BE2C (cell line): ENCODE results near the gene SCN7A.
A peak's percentile ranks its signal among the peaks of the same experiment; 100 is the strongest.

Experiments used
- DNase-seq: peaks from one replicate; pipeline ENCODE4 v3.0.0-alpha.2; 2020
- H3K27me3 ChIP-seq: fragments of 250-450 bp; sonication (Bioruptor Pico); 2 replicates; pipeline ENCODE4 v1.5.1; 2020; ENCODE audit warnings: mild to moderate bottlenecking
- H3K36me3 ChIP-seq: fragments of 250-450 bp; sonication (Bioruptor Pico); 2 replicates; pipeline ENCODE4 v1.5.1; 2020; ENCODE audit warnings: mild to moderate bottlenecking
- H3K4me1 ChIP-seq: fragments of 250-450 bp; sonication (Bioruptor Pico); 2 replicates; pipeline ENCODE4 v1.5.1; 2020
- H3K4me3 ChIP-seq: 2 replicates; pipeline ENCODE4 v1.5.1; 2011; ENCODE audit warnings: low read depth, low read length
- H3K9me3 ChIP-seq: fragments of 250-450 bp; sonication (Bioruptor Pico); 2 replicates; pipeline ENCODE4 v1.5.1; 2020
- TF ChIP-seq, protein P1 (sequence below): IDR thresholded peaks from 2 replicates; pipeline ENCODE4 v1.5.1; 2012; ENCODE audit warnings: mild to moderate bottlenecking, low read depth, low read length

Gene SCN7A

DNA sequence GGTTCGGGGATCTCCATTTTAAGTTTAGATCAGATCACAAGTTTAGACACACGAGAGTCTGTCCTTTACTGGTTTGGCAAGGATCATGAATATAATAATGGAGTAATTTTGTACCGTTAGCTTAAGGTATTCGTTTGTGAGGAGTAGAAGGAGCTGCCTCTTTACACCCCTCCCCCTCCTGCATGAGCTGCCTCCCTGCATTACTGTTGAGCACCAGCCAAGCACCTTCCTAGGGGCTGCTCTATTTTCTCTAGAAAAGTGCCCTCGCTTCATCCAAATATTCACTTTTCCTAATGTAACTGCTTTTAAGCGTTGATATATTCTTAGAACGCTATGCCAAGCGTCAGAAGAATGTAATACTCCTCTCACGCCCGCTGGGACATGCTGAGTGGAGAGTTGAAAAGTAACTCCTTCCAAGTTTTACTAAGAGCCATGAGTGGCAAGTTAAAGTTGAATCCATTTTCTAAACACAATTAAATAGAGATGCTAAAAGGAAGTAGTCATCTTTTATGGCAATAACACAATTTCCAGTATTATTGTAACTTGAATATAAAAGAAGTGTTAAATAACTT is 25.4 kb upstream of the SCN7A start:
- Histone ChIP-seq H3K27me3 (peaks cover 7% of the 10 kb centered on the region; the same call in 1 of the 2 replicates), H3K9me3 (no peaks in the 10 kb centered on the region)
- no peak for DNase-seq

DNA sequence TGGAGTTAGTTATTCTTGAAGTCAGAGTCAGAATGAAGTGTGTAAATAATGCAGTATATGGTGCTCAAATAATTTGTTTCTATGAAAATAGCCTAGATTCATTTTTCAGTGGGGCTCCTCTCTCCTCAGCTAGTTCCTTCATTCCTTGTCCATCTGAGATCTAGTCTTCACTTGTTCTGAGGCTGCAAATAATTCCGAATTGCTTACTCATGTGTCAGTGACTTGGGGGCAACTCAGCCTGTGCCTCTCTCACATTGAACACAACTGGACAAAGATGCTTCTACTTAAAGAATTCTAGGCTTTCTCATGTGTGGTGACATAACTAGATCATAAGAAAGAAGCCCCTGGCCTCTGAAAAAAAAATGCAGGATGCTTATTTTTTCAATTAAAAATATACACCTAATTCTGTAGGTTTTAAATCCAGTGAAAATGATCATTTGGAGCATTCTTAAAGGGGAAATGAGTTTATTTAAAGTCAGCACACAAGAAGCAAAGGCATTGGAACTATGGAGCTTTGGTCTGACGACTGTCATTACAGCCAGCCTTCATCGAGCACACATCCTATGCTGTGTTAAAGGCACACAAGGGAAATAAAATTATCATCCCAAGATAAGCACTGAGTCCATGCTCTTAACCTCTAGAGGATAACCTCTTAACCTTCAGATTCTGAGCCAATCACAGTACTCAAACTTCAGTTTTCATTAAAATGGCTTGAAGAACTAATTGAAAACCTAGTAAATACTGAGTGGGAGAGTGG is 24.8 kb upstream of the SCN7A start:
- TF ChIP-seq, protein P1, sequence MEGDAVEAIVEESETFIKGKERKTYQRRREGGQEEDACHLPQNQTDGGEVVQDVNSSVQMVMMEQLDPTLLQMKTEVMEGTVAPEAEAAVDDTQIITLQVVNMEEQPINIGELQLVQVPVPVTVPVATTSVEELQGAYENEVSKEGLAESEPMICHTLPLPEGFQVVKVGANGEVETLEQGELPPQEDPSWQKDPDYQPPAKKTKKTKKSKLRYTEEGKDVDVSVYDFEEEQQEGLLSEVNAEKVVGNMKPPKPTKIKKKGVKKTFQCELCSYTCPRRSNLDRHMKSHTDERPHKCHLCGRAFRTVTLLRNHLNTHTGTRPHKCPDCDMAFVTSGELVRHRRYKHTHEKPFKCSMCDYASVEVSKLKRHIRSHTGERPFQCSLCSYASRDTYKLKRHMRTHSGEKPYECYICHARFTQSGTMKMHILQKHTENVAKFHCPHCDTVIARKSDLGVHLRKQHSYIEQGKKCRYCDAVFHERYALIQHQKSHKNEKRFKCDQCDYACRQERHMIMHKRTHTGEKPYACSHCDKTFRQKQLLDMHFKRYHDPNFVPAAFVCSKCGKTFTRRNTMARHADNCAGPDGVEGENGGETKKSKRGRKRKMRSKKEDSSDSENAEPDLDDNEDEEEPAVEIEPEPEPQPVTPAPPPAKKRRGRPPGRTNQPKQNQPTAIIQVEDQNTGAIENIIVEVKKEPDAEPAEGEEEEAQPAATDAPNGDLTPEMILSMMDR = no peak
- H3K27me3 ChIP-seq = peaks cover 7% of the 10 kb centered on the region; the same call in 1 of the 2 replicates
- no peaks in the 10 kb centered on the region for H3K9me3 ChIP-seq
- H3K4me1 ChIP-seq = no peaks in the 10 kb centered on the region
- no peaks in the 10 kb centered on the region for H3K36me3 ChIP-seq
- no peak overlapping the region for H3K4me3 ChIP-seq
- DNase-seq = no peak

More for the DNA sequence above, 25.4 kb upstream of the SCN7A start:
- Histone ChIP-seq H3K4me3 (no peak overlapping the region), H3K4me1 (no peaks in the 10 kb centered on the region), H3K36me3 (no peaks in the 10 kb centered on the region)
- TF ChIP-seq, protein P1 = no peak

DNA sequence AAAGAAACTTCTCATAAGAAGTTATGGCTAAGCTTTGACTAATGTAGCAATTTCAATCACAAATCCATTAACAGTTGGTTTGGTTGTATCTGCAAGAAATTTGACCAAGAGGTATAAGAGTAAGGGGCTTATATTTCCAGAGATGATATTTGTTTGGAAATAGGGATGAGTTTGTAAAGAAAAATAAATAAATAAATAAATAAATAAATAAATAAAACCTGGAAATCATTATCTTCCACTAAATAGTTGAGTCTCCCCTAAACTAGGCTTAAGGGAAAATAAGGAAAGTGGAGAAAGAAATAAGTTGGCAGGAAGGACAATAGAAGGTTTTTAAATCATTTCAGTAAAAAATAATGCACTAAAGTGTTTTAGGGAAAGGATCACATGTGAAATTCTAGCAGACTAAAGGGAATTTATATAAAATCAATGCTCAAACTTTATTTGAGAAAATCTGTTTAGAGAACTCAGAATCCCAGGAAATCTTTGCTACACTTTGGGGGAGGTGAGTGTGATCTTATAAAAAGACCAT is 23.5 kb upstream of the SCN7A start:
- TF ChIP-seq, protein P1 = no peak
- no peaks in the 10 kb centered on the region for H3K27me3 ChIP-seq
- H3K4me1 ChIP-seq = no peaks in the 10 kb centered on the region
- no peak for DNase-seq
- H3K36me3 ChIP-seq = no peaks in the 10 kb centered on the region
- H3K4me3 ChIP-seq = no peak overlapping the region
- H3K9me3 ChIP-seq = no peaks in the 10 kb centered on the region

DNA sequence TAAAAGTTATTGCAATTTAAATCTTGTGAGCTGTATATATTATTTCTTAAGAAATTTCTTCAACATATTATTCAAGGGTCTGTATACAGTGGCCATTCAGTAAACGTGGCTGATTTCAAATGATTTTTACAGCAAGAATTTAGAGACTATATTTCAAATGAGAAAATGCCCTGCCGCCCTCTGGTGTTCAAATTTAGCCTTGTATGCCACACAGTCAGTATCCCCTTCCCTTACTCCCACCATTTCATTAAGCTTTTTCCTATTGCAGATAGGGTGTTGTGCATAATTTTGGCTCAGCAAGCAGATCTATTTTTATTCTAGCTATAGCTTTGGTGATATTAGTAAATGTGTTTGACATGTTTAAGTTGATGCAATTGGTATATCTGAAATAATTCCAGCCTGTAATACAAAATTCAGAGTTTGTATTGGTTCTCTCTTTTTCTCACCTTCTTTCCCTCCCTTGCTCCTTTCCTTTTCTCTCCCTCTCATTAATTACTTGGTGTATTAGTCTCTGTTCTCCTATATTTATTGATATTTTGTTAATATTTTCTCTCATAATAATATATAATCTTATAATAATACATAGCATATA is 22.8 kb upstream of the SCN7A start:
- DNase-seq = peak; percentile 33
- Histone ChIP-seq H3K4me1 (no peaks in the 10 kb centered on the region), H3K9me3 (no peaks in the 10 kb centered on the region), H3K36me3 (no peaks in the 10 kb centered on the region), H3K4me3 (no peak overlapping the region), H3K27me3 (no peaks in the 10 kb centered on the region)
- TF ChIP-seq, protein P1 = peak; percentile 57

DNA sequence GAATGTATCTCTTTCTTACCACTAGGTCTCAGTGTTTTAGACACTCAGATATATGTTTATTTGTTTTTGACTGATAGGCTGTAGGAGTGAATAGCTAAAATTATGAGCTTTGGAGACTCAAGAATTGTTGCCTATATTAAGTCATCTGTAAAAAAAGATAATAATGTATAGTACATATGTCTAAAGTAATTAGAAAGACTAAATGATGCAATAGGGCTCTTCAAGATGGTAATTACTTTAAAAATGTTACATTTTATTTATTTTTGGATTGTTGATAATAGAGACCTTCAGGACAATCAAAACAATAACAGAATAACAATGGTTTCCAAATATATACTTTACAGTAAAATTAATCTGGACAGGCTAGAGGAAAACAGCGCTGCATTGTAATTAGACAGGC is 19.9 kb upstream of the SCN7A start:
- Histone ChIP-seq H3K4me3 (no peak overlapping the region), H3K36me3 (no peaks in the 10 kb centered on the region), H3K9me3 (no peaks in the 10 kb centered on the region), H3K4me1 (no peaks in the 10 kb centered on the region), H3K27me3 (no peaks in the 10 kb centered on the region)
- no peak for DNase-seq
- TF ChIP-seq, protein P1 = no peak

DNA sequence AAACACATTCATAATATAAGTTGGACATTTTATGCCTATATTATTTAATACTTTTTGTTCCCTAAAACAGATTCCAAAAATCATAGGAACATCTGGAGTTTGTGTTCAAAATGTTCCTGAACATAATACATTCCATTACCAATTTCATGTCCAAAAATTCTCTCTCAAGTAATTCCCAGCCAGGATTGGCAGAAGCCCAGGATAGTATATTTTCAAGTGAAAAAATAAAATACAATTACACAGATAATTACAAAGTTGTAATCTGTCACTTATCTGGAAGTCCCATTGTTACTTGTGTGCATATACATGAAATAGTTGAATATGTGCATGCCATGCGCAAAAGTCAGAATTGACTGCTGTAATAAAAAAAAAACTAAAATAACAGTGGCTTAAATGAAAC is 5.2 kb upstream of the SCN7A start:
- Histone ChIP-seq H3K4me1 (no peaks in the 10 kb centered on the region), H3K9me3 (no peaks in the 10 kb centered on the region), H3K36me3 (no peaks in the 10 kb centered on the region), H3K27me3 (no peaks in the 10 kb centered on the region), H3K4me3 (no peak overlapping the region)
- no peak for DNase-seq
- TF ChIP-seq, protein P1 = no peak
